GM12801 (cell line): Measurements from ENCODE around the gene RAPGEF2.

Source experiments
- CTCF ChIP-seq: IDR thresholded peaks from one replicate; pipeline ENCODE4 v1.5.1; 2011; ENCODE audit warnings: control low read depth; ENCODE audit not compliant: insufficient read length; ENCODE audit errors: extremely low read depth

RAPGEF2 gene

GRCh38 chr4:159121371-159121770 is 18.5 kb downstream of the RAPGEF2 start:
- TF ChIP-seq CTCF: no peak

- no peak for TF ChIP-seq CTCF
These were observed 23.8 kb downstream of the RAPGEF2 start for GRCh38 chr4:159126716-159127115.

GRCh38 chr4:159127745-159128518 is 25.1 kb downstream of the RAPGEF2 start:
- no peak for TF ChIP-seq CTCF

- no peak for TF ChIP-seq CTCF
These were observed 27.1 kb downstream of the RAPGEF2 start for GRCh38 chr4:159129814-159130550.

DNA sequence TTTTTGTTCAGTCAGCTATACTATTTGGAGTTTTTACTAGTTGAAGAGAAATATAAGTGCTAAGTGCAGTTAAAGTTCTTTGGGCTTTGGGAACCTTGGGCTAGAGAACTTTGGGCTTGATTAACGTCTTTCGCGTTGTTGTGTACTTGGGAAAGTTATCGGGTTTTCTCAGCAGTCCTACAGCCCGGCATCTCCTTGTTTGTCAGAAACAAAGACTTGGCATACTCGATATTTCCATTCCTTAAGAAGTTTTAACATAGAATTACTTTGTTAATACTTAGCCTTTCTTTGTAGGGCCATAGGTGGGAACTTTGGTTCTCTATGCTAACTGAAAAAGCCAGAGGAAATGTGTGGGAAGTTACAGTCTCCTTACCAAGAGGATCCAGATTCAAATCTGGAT is 28.7 kb downstream of the RAPGEF2 start:
- no peak for TF ChIP-seq CTCF

GRCh38 chr4:159134429-159134828 is 31.6 kb downstream of the RAPGEF2 start:
- TF ChIP-seq CTCF: no peak

DNA sequence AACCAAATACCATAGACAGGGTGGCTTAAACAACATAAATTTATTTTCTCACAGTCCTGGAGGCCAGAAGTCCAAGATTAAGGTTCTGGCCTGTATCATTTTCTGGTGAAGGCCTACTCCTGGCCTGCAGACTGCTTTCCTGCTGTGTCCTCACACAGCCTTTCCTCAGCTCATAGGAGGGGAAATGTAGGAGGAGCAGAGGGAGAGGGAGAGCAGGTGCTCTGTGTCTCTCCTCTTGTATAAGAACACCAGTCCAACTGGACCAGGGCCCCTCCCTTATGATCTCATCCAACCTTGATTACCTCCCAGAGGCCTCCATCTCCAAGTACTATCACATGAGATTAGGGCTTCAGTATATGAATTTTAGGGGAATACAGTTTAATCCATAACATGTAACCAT is 34.3 kb downstream of the RAPGEF2 start:
- TF ChIP-seq CTCF: no peak
